Measurements from ENCODE around the gene MTM1. TPM values are rescaled to one million over a fixed set of nuclear protein-coding genes. Genes with fewer than 3 reads are reported as not detected.

Gene MTM1
- polyA plus RNA-seq, 1 of the 3 experiments (the other 2 are of a cell fraction) = 2.7 TPM

DNA sequence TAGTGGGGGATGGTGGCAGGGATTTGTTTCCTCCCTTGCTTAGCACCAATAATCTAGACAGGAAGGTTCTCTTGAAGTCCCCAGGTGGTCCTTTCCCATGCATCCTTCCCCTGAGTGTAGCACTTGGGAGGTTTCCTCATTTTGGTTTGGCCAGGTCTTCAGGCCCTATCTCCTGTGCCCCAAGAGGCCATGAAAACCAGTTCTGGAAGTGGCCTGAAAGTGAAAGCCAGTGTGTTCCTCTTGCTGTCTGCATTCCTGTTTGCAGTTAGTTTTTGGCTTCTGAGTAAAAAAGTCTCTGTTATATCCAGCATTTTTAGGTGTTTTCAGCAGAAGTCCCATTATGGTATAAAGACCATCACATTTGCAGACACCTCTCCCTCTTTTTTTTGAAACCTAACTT is 59.5 kb downstream of the MTM1 start:
- H3K27ac ChIP-seq (ENCODE audit: low read depth in 2 of 2, low read length in 1 of 2) = no peak overlapping the region
- H3K9me3 ChIP-seq = no peaks in the 10 kb centered on the region
- H3K9ac ChIP-seq = no peak overlapping the region
- CTCF ChIA-PET = no interaction called here
- H3K9me2 ChIP-seq = no peaks in the 10 kb centered on the region
- no peaks in the 10 kb centered on the region for H3K27me3 ChIP-seq (ENCODE audit: insufficient read depth)
- no peaks in the 10 kb centered on the region for H3K79me2 ChIP-seq (ENCODE audit: insufficient read depth)
- TF ChIP-seq NFIC (IDR thresholded peaks at IDR 0.05; ENCODE audit: borderline replicate concordance) (no peak), RCOR1 (IDR thresholded peaks at IDR 0.05; ENCODE audit: low read length) (no peak), FOXM1 (IDR thresholded peaks at IDR 0.05; ENCODE audit: low read depth) (no peak), RAD21 (IDR thresholded peaks at IDR 0.05; ENCODE audit: low read length) (no peak), RXRA (IDR thresholded peaks at IDR 0.05; ENCODE audit: borderline replicate concordance, low read depth) (no peak), TAF1 (IDR thresholded peaks at IDR 0.05; ENCODE audit: borderline replicate concordance, low read depth, low read length) (no peak), ELF1 (IDR thresholded peaks at IDR 0.05) (no peak), JUND (IDR thresholded peaks at IDR 0.05) (no peak)
- TF ChIP-seq, protein P1, sequence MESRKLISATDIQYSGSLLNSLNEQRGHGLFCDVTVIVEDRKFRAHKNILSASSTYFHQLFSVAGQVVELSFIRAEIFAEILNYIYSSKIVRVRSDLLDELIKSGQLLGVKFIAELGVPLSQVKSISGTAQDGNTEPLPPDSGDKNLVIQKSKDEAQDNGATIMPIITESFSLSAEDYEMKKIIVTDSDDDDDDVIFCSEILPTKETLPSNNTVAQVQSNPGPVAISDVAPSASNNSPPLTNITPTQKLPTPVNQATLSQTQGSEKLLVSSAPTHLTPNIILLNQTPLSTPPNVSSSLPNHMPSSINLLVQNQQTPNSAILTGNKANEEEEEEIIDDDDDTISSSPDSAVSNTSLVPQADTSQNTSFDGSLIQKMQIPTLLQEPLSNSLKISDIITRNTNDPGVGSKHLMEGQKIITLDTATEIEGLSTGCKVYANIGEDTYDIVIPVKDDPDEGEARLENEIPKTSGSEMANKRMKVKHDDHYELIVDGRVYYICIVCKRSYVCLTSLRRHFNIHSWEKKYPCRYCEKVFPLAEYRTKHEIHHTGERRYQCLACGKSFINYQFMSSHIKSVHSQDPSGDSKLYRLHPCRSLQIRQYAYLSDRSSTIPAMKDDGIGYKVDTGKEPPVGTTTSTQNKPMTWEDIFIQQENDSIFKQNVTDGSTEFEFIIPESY (IDR thresholded peaks at IDR 0.05; ENCODE audit: borderline replicate concordance, low read depth) = no peak
- TF ChIP-seq, protein P2, sequence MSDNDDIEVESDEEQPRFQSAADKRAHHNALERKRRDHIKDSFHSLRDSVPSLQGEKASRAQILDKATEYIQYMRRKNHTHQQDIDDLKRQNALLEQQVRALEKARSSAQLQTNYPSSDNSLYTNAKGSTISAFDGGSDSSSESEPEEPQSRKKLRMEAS (IDR thresholded peaks at IDR 0.05; ENCODE audit: low read depth) = no peak
- POLR2A ChIA-PET = no interaction called here
- DNase-seq = no peak
- H3K4me2 ChIP-seq = no peak overlapping the region
- H3F3A ChIP-seq (replicated peaks; ENCODE audit: insufficient read depth) = no peaks in the 10 kb centered on the region
- no peak overlapping the region for H3K4me3 ChIP-seq (ENCODE audit: low read depth in 2 of 2, low read length in 1 of 2)
- no peaks in the 10 kb centered on the region for H3K4me1 ChIP-seq (ENCODE audit: control insufficient read depth in 1 of 2, insufficient read depth in 2 of 2, low read depth in 1 of 2, low read length in 1 of 2)
- peaks cover 2 to 5% of the 10 kb centered on the region in 2 experiments for H3K36me3 ChIP-seq (replicated peaks in 1 of 2; ENCODE audit: control insufficient read depth in 1 of 2, insufficient read depth in 2 of 2, low read length in 1 of 2)
- H4K20me1 ChIP-seq (ENCODE audit: insufficient read depth) = no peaks in the 10 kb centered on the region
- H2AFZ ChIP-seq (ENCODE audit: low read depth) = no peak overlapping the region

DNA sequence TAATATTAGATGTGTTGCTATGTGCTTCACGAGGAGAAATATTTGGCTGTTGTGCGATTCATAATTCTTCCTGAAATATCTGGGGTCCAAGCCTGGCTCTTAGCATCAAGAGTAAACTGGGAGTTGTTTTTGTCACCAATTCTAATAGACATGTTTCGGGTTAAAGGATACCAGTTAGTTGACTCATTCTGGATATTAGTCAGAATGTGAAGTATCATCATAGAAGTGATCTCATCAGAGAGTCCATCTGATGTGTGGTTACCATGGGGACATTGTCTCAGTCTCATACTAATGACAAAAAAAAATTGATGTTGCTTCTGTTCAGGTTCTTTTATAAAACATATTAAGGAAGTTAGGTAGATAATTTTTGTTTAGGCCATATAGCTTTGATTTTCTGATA is 67.5 kb downstream of the MTM1 start:
- Histone ChIP-seq H3K4me1 (ENCODE audit: control insufficient read depth in 1 of 2, insufficient read depth in 2 of 2, low read depth in 1 of 2, low read length in 1 of 2) (no peaks in the 10 kb centered on the region), H3K36me3 (replicated peaks in 1 of 2; ENCODE audit: control insufficient read depth in 1 of 2, insufficient read depth in 2 of 2, low read length in 1 of 2) (peaks cover 0 to 5% of the 10 kb centered on the region in 2 experiments), H4K20me1 (ENCODE audit: insufficient read depth) (no peaks in the 10 kb centered on the region), H3K4me2 (no peak overlapping the region), H3K9me2 (no peaks in the 10 kb centered on the region), H3K27ac (ENCODE audit: low read depth in 2 of 2, low read length in 1 of 2) (peak overlapping the region in 1 of 2 experiments; percentile 77; a peak in 2 of 4 replicates), H3K27me3 (ENCODE audit: insufficient read depth) (no peaks in the 10 kb centered on the region), H3K79me2 (ENCODE audit: insufficient read depth) (no peaks in the 10 kb centered on the region), H3K9me3 (no peaks in the 10 kb centered on the region), H3F3A (replicated peaks; ENCODE audit: insufficient read depth) (peaks cover 6% of the 10 kb centered on the region), H3K9ac (peak overlapping the region; percentile 23; the same call in 1 of the 2 replicates), H2AFZ (ENCODE audit: low read depth) (no peak overlapping the region), H3K4me3 (ENCODE audit: low read depth in 2 of 2, low read length in 1 of 2) (no peak overlapping the region)
- peak; percentile 83; the same call in 1 of the 2 replicates for TF ChIP-seq FOSL2 (IDR thresholded peaks at IDR 0.05; ENCODE audit: borderline replicate concordance, low read depth)
- TF ChIP-seq PBX3 (IDR thresholded peaks at IDR 0.05) = peak; percentile 18; the same call in 1 of the 2 replicates
- TF ChIP-seq, protein P3, sequence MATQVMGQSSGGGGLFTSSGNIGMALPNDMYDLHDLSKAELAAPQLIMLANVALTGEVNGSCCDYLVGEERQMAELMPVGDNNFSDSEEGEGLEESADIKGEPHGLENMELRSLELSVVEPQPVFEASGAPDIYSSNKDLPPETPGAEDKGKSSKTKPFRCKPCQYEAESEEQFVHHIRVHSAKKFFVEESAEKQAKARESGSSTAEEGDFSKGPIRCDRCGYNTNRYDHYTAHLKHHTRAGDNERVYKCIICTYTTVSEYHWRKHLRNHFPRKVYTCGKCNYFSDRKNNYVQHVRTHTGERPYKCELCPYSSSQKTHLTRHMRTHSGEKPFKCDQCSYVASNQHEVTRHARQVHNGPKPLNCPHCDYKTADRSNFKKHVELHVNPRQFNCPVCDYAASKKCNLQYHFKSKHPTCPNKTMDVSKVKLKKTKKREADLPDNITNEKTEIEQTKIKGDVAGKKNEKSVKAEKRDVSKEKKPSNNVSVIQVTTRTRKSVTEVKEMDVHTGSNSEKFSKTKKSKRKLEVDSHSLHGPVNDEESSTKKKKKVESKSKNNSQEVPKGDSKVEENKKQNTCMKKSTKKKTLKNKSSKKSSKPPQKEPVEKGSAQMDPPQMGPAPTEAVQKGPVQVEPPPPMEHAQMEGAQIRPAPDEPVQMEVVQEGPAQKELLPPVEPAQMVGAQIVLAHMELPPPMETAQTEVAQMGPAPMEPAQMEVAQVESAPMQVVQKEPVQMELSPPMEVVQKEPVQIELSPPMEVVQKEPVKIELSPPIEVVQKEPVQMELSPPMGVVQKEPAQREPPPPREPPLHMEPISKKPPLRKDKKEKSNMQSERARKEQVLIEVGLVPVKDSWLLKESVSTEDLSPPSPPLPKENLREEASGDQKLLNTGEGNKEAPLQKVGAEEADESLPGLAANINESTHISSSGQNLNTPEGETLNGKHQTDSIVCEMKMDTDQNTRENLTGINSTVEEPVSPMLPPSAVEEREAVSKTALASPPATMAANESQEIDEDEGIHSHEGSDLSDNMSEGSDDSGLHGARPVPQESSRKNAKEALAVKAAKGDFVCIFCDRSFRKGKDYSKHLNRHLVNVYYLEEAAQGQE (IDR thresholded peaks at IDR 0.05; ENCODE audit: low read depth, low read length) = no peak
- peak; percentile 56 for TF ChIP-seq JUND (IDR thresholded peaks at IDR 0.05)
- TF ChIP-seq, protein P2 (IDR thresholded peaks at IDR 0.05; ENCODE audit: low read depth) = no peak
- TF ChIP-seq ELF1 (IDR thresholded peaks at IDR 0.05) = no peak
- peak; percentile 38; the same call in 1 of the 2 replicates for TF ChIP-seq TCF12 (IDR thresholded peaks at IDR 0.05)
- ChIA-PET POLR2A (no interaction called here), CTCF (interaction anchor here (2.1 kb wide), 1 partner anchor 32 kb away, joined by 4 read pairs; no protein-coding TSS in a partner anchor)
- no peak for DNase-seq
- 28% methylated on average over 3 of the region's 3 CpGs for WGBS (ENCODE audit: low lambda C conversion rate)
